T-helper 9 cell (primary cell): ENCODE data around the gene GJB2.

Experiments used
- DNase-seq: peaks from one replicate; pipeline ENCODE4 v3.0.0-alpha.2; 2020
- total RNA-seq, 2 donors: gene quantifications; one replicate each; lab custom pipeline; 2026; lab: John Stamatoyannopoulos, UW

Gene GJB2
- 0 to 0.35 reads per million in 2 donors for total RNA-seq

- DNase-seq = no peak
Observed at GRCh38 chr13:20192836-20193161, at the start of gene GJB2. Gene GJB2, minus strand, starts transcription at chr13:20192938. Its CDS starts 3,357 bp downstream, at chr13:20189581.

- no peak for DNase-seq
Observed at GRCh38 chr13:20241593-20241992, 48.9 kb upstream of the GJB2 start.

GRCh38 chr13:20239748-20240147, 47.0 kb upstream of the GJB2 start:
- DNase-seq = no peak

GRCh38 chr13:20232556-20233277, 40.0 kb upstream of the GJB2 start:
- no peak for DNase-seq

GRCh38 chr13:20231839-20232555, 39.3 kb upstream of the GJB2 start, which contains the start of gene GJB6:
Gene GJB6, minus strand, starts transcription at chr13:20232319. Its CDS starts 8,839 bp downstream, at chr13:20223480.
- DNase-seq = no peak

GRCh38 chr13:20230913-20231838, 38.4 kb upstream of the GJB2 start:
- DNase-seq = no peak

GRCh38 chr13:20227730-20228129, 35.0 kb upstream of the GJB2 start:
- DNase-seq = no peak

GRCh38 chr13:20227288-20227687, 34.5 kb upstream of the GJB2 start:
- DNase-seq = no peak

- no peak for DNase-seq
Observed at GRCh38 chr13:20222553-20222952, 29.8 kb upstream of the GJB2 start.

GRCh38 chr13:20221772-20222171, 29.0 kb upstream of the GJB2 start:
- no peak for DNase-seq

GRCh38 chr13:20219577-20219976, 26.8 kb upstream of the GJB2 start:
- DNase-seq = no peak

GRCh38 chr13:20217168-20217567, 24.4 kb upstream of the GJB2 start:
- no peak for DNase-seq

- no peak for DNase-seq
Observed at GRCh38 chr13:20209948-20210347, 17.2 kb upstream of the GJB2 start.

GRCh38 chr13:20206698-20207235, 14.0 kb upstream of the GJB2 start:
- DNase-seq = no peak

- no peak for DNase-seq
Observed at GRCh38 chr13:20206065-20206697, 13.4 kb upstream of the GJB2 start.

GRCh38 chr13:20198781-20199180, 6.0 kb upstream of the GJB2 start:
- no peak for DNase-seq

GRCh38 chr13:20197361-20197834, 4.7 kb upstream of the GJB2 start:
- DNase-seq = no peak

GRCh38 chr13:20195801-20196200, 3.1 kb upstream of the GJB2 start:
- DNase-seq = no peak

- no peak for DNase-seq
Observed at GRCh38 chr13:20193907-20194631, 1.3 kb upstream of the GJB2 start.

GRCh38 chr13:20193162-20193906, 596 bp upstream of the GJB2 start:
- no peak for DNase-seq
